ENCODE results near the gene ATP6V0A4. TPM values are rescaled to one million over a fixed set of nuclear protein-coding genes. Genes with fewer than 3 reads are reported as not detected.

ATP6V0A4 gene
- total and polyA plus RNA-seq, 2 of the 13 experiments (the other 11 are each of a cell fraction or from before 2014, with no cell fraction given) = 0.24 to 0.25 TPM

- Histone ChIP-seq H3K79me2 (ENCODE audit: insufficient read depth, low read length) (no peaks in the 10 kb centered on the region), H3K27ac (ENCODE audit: extremely low read length, insufficient read depth, low read length) (no peak overlapping the region), H2AFZ (ENCODE audit: low read length) (peak overlapping the region; percentile 40), H3K27me3 (ENCODE audit: control insufficient read depth in 1 of 2, insufficient read depth in 2 of 2, low read length in 2 of 2) (no peaks in the 10 kb centered on the region), H3K4me1 (ENCODE audit: insufficient read depth, low read length) (peaks cover 8% of the 10 kb centered on the region), H3K4me2 (ENCODE audit: low read depth, low read length) (no peak overlapping the region), H3K36me3 (replicated peaks in 1 of 2; ENCODE audit: control insufficient read depth in 1 of 2, insufficient read depth in 2 of 2, low read length in 2 of 2) (no peaks in the 10 kb centered on the region), H3K9ac (ENCODE audit: insufficient read depth, low read depth, low read length) (no peak overlapping the region), H3K4me3 (replicated peaks in 1 of 3; ENCODE audit: insufficient read depth in 1 of 3, low read depth in 2 of 3, low read length in 3 of 3) (no peak overlapping the region), H3K9me3 (ENCODE audit: low read length) (no peaks in the 10 kb centered on the region), H4K20me1 (ENCODE audit: insufficient read depth, low read length) (no peaks in the 10 kb centered on the region)
- DNase-seq (ENCODE audit: low spot score) (no peak), FAIRE-seq (no peak), ATAC-seq (no peak)
- CTCF ChIA-PET (ENCODE audit: low intra/inter-chr PET ratio, low total read pairs) = no interaction called here
- POLR2A ChIA-PET = no interaction called here
- TF ChIP-seq ZFP91 (CRISPR knock-in tag; IDR thresholded peaks at IDR 0.05; ENCODE audit: borderline replicate concordance) = no peak
- TF ChIP-seq ZNF878 (CRISPR knock-in tag; IDR thresholded peaks at IDR 0.05) = no peak
- no peak for TF ChIP-seq ZSCAN12 (CRISPR knock-in tag; IDR thresholded peaks at IDR 0.05)
- no peak for TF ChIP-seq FOXA1 (IDR thresholded peaks at IDR 0.05)
- TF ChIP-seq FOXA1 (CRISPR knock-in tag; IDR thresholded peaks at IDR 0.05) = no peak
- no peak for TF ChIP-seq DNMT3B (CRISPR knock-in tag; conservative IDR thresholded peaks at IDR 0.05)
- no peak for TF ChIP-seq MLX (CRISPR knock-in tag; IDR thresholded peaks at IDR 0.05)
- WGBS (ENCODE audit: low lambda C conversion rate) = 4% methylated on average over 1 of the region's 1 CpG
- in situ Hi-C loops (cut with HindIII; ENCODE audit: extremely low pct_ligation_motif_present, low pct_unique_long_range_greater_than_20kb) = no loop called here
- no TSS peak for BruUV-seq (replicated peaks)
- intact Hi-C loops (cut with micrococcal nuclease; ENCODE audit: unreplicated experiment) = no loop called here
Observed at GRCh38 chr7:138816650-138817049, 18.7 kb upstream of the ATP6V0A4 start.

GRCh38 chr7:138814816-138815332 lies 16.9 kb upstream of the ATP6V0A4 start:
- Histone ChIP-seq H3K9me3 (ENCODE audit: low read length) (no peaks in the 10 kb centered on the region), H4K20me1 (ENCODE audit: insufficient read depth, low read length) (no peaks in the 10 kb centered on the region), H3K79me2 (ENCODE audit: insufficient read depth, low read length) (no peaks in the 10 kb centered on the region), H3K4me3 (replicated peaks in 1 of 3; ENCODE audit: insufficient read depth in 1 of 3, low read depth in 2 of 3, low read length in 3 of 3) (no peak overlapping the region), H3K4me1 (ENCODE audit: insufficient read depth, low read length) (no peaks in the 10 kb centered on the region), H2AFZ (ENCODE audit: low read length) (no peak overlapping the region), H3K27ac (ENCODE audit: extremely low read length, insufficient read depth, low read length) (no peak overlapping the region), H3K9ac (ENCODE audit: insufficient read depth, low read depth, low read length) (no peak overlapping the region), H3K4me2 (ENCODE audit: low read depth, low read length) (no peak overlapping the region), H3K36me3 (replicated peaks in 1 of 2; ENCODE audit: control insufficient read depth in 1 of 2, insufficient read depth in 2 of 2, low read length in 2 of 2) (no peaks in the 10 kb centered on the region), H3K27me3 (ENCODE audit: control insufficient read depth in 1 of 2, insufficient read depth in 2 of 2, low read length in 2 of 2) (no peaks in the 10 kb centered on the region)
- WGBS (ENCODE audit: low lambda C conversion rate) = 6% methylated on average over 1 of the region's 1 CpG
- ChIA-PET POLR2A (no interaction called here), CTCF (ENCODE audit: low intra/inter-chr PET ratio, low total read pairs) (no interaction called here)
- intact Hi-C loops (cut with micrococcal nuclease; ENCODE audit: unreplicated experiment) = no loop called here
- FAIRE-seq = no peak
- in situ Hi-C loops (cut with HindIII; ENCODE audit: extremely low pct_ligation_motif_present, low pct_unique_long_range_greater_than_20kb) = no loop called here
- TF ChIP-seq ATF7 (IDR thresholded peaks at IDR 0.05) (peak; percentile 94), ATF7 (CRISPR knock-in tag; IDR thresholded peaks at IDR 0.05) (no peak), ZNF615 (CRISPR knock-in tag; IDR thresholded peaks at IDR 0.05; ENCODE audit: borderline replicate concordance) (no peak), TAF1 (CRISPR knock-in tag; IDR thresholded peaks at IDR 0.05) (no peak), ZNF556 (CRISPR knock-in tag; IDR thresholded peaks at IDR 0.05; ENCODE audit: borderline replicate concordance) (no peak), MED1 (CRISPR knock-in tag; IDR thresholded peaks at IDR 0.05) (no peak), CREB1 (IDR thresholded peaks at IDR 0.05) (peak; percentile 60; the same call in 1 of the 2 replicates), CREB1 (CRISPR knock-in tag; IDR thresholded peaks at IDR 0.05) (no peak), SRSF9 (IDR thresholded peaks at IDR 0.05; ENCODE audit: borderline replicate concordance, insufficient read depth, low read depth, low read length, poor library complexity, severe bottlenecking) (no peak)
- DNase-seq (ENCODE audit: low spot score) = no peak
- no peak for ATAC-seq
- BruUV-seq (replicated peaks) = no TSS peak

Data from HepG2 (cell line).